A549 (cell line): ENCODE measurements around the gene C14orf39.

Source experiments
- CTCF ChIP-seq: fragments of >200 bp; sonication (Bioruptor Twin); formaldehyde crosslinking; IDR thresholded peaks from 3 replicates; pipeline ENCODE4 v1.5.1; 2016
- EP300 ChIP-seq, 2 experiments: fragments of >200 bp; sonication (Bioruptor Twin); formaldehyde crosslinking; IDR thresholded peaks; 2 replicates in 1 of 2; 3 replicates in 1 of 2; pipeline ENCODE4 v1.6.1; 2016 to 2017
- POLR2A ChIP-seq: IDR thresholded peaks from 2 replicates; pipeline ENCODE4 v1.6.1; 2012; ENCODE audit warnings: mild to moderate bottlenecking, low read length
- ZNF302 ChIP-seq: fragments of 250-450 bp; sonication (Bioruptor Pico); IDR thresholded peaks from 2 replicates; pipeline ENCODE4 v1.9.0; 2021; ENCODE audit warnings: inconsistent platforms, mild to moderate bottlenecking, moderate library complexity

GRCh38 chr14:60514378-60514740 is 28.5 kb upstream of the C14orf39 start:
- no peak for TF ChIP-seq POLR2A
- TF ChIP-seq EP300 (IDR thresholded peaks at IDR 0.05) = no peak
- no peak for TF ChIP-seq CTCF
- TF ChIP-seq ZNF302 (CRISPR knock-in tag) = no peak
